Right hindlimb (tissue), 1 donor: ENCODE measurements around the gene JUP.

Experiments used
- DNase-seq: peaks from one replicate; pipeline ENCODE4 v3.0.0-alpha.2; 2018

The JUP gene

GRCh38 chr17:41750862-41751261, 35.6 kb downstream of the JUP start:
- no peak for DNase-seq

DNA sequence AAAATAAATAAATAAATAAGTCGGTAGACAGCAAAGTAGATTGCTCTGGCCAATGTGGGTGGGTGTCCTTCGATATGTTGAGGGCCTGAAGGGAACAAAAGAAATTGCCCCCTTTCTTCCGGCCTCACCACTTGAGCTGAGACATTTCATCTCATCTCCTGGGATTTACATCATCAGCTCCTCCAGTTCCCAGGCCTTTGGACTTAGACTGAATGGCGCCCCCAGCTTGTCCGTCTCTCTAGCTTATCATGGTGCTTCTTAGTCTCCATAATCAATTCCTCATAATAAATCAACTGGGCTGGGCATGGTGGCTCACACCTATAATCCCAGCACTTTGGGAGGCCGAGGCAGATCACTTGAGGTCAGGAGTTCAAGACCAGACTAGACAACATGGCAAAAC, 38.2 kb downstream of the JUP start:
- no peak for DNase-seq

DNA sequence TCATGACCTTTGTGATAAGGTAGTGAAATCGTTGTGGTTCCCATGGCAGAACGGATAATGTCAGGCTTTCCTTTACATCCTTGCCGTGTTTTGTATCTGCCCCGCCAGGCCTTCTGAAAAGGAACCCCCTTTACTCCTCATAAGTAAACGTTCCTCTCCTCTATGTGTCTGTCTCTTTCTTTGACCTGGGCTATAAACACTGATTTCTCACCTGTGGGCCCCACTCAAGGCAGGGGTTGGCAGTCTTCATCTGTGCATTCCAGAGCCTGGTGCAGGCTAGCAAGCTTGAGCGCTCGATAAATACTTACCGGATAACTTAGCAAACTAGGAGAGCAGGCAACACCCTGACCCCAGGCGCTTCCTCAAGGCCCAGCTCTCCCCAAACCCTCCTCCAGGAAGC, 44.8 kb downstream of the JUP start:
- no peak for DNase-seq

DNA sequence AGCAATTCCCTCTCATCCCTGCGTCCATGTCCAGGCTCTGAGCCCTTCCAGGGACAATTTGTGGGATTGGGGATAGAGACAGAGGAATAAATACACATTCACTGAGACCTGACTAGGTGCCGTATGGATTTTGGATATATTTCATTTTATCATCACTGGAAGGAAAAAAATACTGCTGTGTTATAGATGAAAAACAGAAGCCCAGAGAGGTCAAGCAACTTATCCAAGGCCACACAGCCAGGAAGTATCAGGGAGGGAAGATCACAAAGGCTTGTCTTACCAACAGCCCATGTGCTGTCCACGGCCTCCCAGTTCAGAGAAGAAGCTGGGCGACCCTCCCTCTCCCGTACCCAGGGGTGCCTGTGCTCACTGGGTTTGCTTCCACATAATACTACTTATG, 46.0 kb downstream of the JUP start:
- DNase-seq, result no peak

GRCh38 chr17:41739661-41740352, 46.7 kb downstream of the JUP start:
- DNase-seq, result no peak

GRCh38 chr17:41738801-41739112, 47.8 kb downstream of the JUP start:
- DNase-seq, result no peak

- DNase-seq, result peak; percentile 87
Observed at GRCh38 chr17:41738077-41738800, 48.3 kb downstream of the JUP start.

DNA sequence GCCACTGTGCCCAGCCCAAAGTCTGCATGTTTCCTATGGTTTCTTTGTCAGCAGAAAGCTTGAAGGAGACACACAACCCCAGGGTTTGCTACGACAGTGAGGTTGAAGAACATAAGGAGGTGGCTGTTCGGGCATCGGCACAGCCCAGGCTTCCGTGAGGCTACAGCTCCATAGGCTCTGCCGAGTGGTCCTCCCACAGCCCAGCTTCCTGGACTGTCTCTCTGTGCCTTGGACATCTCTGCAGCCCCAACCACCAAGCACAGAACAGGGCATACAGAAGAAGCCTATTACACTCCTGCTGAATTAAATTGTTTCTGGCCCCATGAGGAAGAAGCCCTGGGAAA, 48.9 kb downstream of the JUP start:
- no peak for DNase-seq

GRCh38 chr17:41736983-41737679, 49.4 kb downstream of the JUP start:
- no peak for DNase-seq

GRCh38 chr17:41735744-41736143, 50.8 kb downstream of the JUP start:
- no peak for DNase-seq

- no peak for DNase-seq
Observed at GRCh38 chr17:41734949-41735313, 51.6 kb downstream of the JUP start.

GRCh38 chr17:41734139-41734948, 52.2 kb downstream of the JUP start, which contains the start of gene HAP1:
HAP1 (minus strand) TSS chr17:41734643; CDS start chr17:41734634, 9 bp downstream.
- DNase-seq, result no peak

DNA sequence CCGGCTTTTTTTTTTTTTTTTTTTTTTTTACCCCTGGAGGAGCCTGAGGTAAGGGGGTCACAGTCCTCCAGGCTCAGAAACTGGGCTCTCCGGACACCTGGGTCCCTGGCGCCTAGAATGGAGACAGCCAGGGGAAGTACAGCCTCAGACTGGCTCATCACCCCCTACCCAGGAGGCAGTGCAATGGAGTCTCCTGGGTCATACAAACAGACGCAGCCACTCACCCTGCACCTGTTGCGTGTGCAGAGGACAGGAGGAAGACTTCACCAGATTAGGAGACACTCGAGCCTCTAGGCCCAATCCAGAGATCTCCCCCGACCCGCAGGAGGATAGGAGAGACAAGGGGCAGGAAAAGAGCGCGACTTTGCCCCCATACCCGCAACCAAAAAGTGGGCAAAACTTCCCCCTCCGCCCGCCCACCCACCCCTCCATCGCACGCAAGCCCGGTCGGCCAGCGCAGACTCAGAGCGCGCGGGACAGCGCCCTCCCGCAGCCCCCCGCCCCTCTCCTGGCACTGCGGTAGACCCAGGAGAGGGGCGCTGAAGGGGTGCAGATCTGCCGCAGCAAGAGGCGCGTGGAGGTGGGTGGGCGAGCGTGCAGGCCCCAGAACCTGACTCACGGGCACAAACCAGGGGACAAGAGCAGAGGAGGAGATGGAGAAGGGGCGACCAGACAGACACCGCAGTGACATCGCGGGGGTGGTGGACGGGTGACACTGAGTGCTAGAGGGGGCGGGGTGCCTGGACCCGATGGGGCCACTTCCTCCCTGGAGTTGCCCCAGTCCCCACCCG, 53.0 kb downstream of the JUP start:
- DNase-seq, result no peak

DNA sequence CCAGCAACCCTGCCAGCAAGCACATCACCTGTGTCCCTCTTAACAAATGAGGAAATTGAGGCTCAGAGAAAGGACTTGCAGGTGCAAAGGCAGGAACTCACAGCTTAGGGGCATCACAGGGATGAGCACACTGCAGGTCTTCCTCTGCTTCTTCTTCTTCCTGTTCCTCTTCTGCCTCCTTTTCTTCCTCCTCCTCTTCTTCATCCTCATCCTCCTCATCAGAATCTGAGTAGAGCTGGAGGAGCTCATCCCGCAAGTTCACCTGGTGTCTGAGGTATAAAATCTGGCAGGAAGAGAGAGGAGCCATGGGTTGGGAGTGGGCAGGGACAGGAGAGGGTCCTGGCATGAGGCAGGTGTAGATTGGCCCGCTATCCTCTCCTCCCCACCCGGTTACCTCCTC, 54.7 kb downstream of the JUP start:
- no peak for DNase-seq

DNA sequence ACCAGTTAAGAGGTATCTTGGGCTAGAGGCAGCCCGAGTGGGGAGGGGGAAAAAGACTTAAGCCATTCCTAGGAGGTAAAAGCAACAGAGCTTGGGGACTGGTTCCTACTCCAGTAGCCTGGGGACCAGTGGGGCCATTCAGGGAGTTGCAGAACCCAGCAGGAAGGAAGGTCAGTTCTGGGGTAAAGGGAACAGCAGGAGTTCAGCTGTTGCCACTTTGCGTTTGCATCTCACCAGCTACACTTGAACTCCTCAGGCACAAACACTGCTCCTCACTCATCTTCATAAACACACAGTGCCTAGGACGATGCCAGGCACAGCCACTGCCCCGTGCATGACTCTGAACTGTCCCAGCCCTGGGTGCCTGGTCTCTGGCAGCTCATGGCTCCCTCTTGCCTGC, 56.0 kb downstream of the JUP start:
- no peak for DNase-seq

DNA sequence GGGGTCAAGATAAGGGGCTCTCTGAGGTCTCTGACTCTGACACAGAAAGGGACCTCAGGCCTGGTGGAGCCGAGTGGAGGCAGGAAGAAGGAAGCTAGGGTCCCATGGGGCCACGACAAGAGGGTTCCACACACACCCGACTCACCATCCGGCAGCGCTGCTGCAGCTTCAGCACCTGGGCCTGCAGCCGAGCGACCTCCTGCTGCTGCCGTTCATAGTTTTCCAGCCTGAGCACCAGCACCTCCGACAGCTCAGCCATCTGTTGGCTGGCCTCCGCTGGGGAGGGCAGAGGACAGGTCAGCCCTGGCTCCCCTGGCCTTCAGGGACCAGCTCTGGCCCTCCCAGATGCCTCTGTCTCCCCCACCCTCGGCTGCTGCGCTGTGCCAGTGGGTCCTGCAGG, 58.5 kb downstream of the JUP start:
- DNase-seq, result no peak

DNA sequence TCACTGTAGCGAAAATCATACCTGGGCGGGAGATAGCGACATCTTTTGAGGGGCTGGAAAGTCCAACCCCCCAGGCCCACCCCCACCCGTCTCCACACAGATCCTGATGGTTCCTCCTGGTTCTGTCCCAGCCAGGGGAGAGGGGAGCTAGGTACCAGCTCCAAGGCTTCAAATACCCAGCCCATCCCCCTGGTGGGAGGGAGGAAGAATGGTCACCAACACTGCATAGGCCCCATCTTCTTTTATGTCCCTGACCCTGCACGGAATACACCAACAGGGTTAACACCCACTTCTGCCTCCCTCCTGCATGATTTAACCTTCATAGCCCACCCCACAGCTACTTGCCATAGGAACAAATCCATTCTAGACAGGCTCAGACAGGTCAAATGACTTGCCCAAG, 61.4 kb downstream of the JUP start:
- no peak for DNase-seq

DNA sequence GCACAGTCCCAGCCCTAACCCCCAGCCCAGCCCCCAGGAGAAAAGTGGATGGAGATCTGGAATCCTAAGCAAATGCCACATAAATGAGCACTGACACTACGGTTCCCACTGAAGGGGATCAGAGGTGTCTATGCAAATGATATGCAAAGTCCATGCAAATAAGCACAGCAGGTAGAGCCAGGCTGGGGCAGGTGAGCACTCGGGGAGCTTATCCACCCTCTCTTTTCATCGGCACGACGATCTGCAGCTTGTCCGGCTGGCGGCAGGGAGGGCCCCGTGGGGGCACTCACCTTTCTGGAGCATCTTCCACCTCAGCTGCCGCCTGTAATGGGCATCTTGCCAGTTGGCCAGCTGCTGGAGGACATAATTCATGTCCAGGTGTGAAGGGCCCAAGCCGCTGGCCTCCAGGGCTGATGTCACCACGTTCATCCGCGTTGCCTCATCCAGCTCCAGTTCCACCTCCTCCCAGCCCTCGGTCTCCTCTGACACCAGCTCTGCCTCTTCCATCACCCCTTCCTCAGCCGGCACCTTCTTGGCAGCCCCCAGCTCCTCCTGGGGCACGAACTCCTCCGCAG, 61.9 kb downstream of the JUP start:
- DNase-seq, result no peak

- no peak for DNase-seq
Observed at GRCh38 chr17:41723801-41724475, 62.6 kb downstream of the JUP start.

- DNase-seq, result no peak
Observed at GRCh38 chr17:41722231-41722630, 64.3 kb downstream of the JUP start.

DNA sequence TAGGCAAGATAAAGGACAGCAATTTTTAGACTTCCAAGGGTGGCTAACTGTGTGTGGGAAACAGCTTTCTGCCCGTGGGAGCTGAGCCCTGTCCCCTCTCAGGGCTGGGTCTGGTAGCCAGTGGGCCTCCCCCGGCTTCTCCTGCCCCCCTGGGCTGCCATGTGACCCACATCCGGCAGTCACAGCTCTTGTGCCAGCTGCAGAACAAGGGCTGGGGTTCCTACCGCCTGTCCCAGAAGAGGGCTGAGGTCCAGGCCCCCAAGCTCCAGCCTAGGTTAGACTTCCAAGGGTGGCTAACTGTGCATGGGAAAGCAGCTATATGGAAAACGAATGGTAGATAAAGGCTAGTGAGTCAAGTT, 68.2 kb downstream of the JUP start:
- no peak for DNase-seq
